Endothelial cell (in vitro differentiated cells): ENCODE results near the gene P3R3URF. TPM values are rescaled to one million over a fixed set of nuclear protein-coding genes. Genes with fewer than 3 reads are reported as not detected.

ENCODE experiments used
- DNase-seq: peaks from one replicate; pipeline ENCODE4 v3.0.0; 2021; ENCODE audit warnings: low spot score
- H3K27ac Mint-ChIP-seq: one replicate; pipeline ENCODE4 v1.8.0; 2021; ENCODE audit warnings: mixed read lengths, inconsistent platforms; ENCODE audit not compliant: unreplicated experiment
- H3K27me3 Mint-ChIP-seq: one replicate; pipeline ENCODE4 v1.8.0; 2021; ENCODE audit warnings: mild to moderate bottlenecking, moderate library complexity, mixed read lengths, inconsistent platforms; ENCODE audit not compliant: unreplicated experiment
- H3K36me3 Mint-ChIP-seq: one replicate; pipeline ENCODE4 v1.8.0; 2021; ENCODE audit warnings: mild to moderate bottlenecking, low read depth, mixed read lengths, inconsistent platforms; ENCODE audit not compliant: unreplicated experiment
- H3K4me1 Mint-ChIP-seq: one replicate; pipeline ENCODE4 v1.8.0; 2021; ENCODE audit warnings: mild to moderate bottlenecking, mixed read lengths, inconsistent platforms; ENCODE audit not compliant: unreplicated experiment
- H3K4me3 Mint-ChIP-seq: one replicate; pipeline ENCODE4 v1.8.0; 2021; ENCODE audit warnings: mild to moderate bottlenecking, mixed read lengths, inconsistent platforms; ENCODE audit not compliant: unreplicated experiment
- H3K9me3 Mint-ChIP-seq: one replicate; pipeline ENCODE4 v1.8.0; 2021; ENCODE audit warnings: mixed read lengths, inconsistent platforms; ENCODE audit not compliant: unreplicated experiment
- CTCF ChIP-seq: fragments of 200-600 bp; sonication (generic); IDR thresholded peaks from one replicate; pipeline ENCODE4 v1.5.0; 2021; ENCODE audit warnings: antibody characterized with exemption; ENCODE audit not compliant: unreplicated experiment
- total RNA-seq: library from RNA; stranded (reverse); fragmentation: NEBNext Ultra II Directional; extraction: Animal tissue kit (Norgen Biotek cat#: 25700); gene quantifications from one replicate; pipeline ENCODE4 v1.2.1, GENCODE V29; 2021; ENCODE audit not compliant: unreplicated experiment

Gene P3R3URF
- total RNA-seq, 1 donor from 2014 or later = not detected

- H3K36me3 Mint-ChIP-seq = no peaks in the 10 kb centered on the region
- no peaks in the 10 kb centered on the region for H3K27me3 Mint-ChIP-seq
- H3K4me1 Mint-ChIP-seq = no peaks in the 10 kb centered on the region
- no peak overlapping the region for H3K27ac Mint-ChIP-seq
- no peaks in the 10 kb centered on the region for H3K9me3 Mint-ChIP-seq
- no peak for DNase-seq
- TF ChIP-seq CTCF = no peak
- H3K4me3 Mint-ChIP-seq = no peak overlapping the region
These were observed 17.7 kb downstream of the P3R3URF start for GRCh38 chr1:46158312-46159281.

GRCh38 chr1:46157916-46158311 is 18.4 kb downstream of the P3R3URF start:
- TF ChIP-seq CTCF = no peak
- H3K36me3 Mint-ChIP-seq = no peaks in the 10 kb centered on the region

GRCh38 chr1:46153732-46154131 is 22.6 kb downstream of the P3R3URF start:
- no peak for DNase-seq
- H3K9me3 Mint-ChIP-seq = no peaks in the 10 kb centered on the region
- no peaks in the 10 kb centered on the region for H3K36me3 Mint-ChIP-seq
- H3K27me3 Mint-ChIP-seq = no peaks in the 10 kb centered on the region
- H3K27ac Mint-ChIP-seq = no peak overlapping the region
- TF ChIP-seq CTCF = no peak
- H3K4me1 Mint-ChIP-seq = peaks cover 4% of the 10 kb centered on the region
- H3K4me3 Mint-ChIP-seq = no peak overlapping the region

More at GRCh38 chr1:46157916-46158311, 18.4 kb downstream of the P3R3URF start:
- H3K9me3 Mint-ChIP-seq = no peaks in the 10 kb centered on the region
- no peaks in the 10 kb centered on the region for H3K27me3 Mint-ChIP-seq
- no peak overlapping the region for H3K27ac Mint-ChIP-seq
- no peak overlapping the region for H3K4me3 Mint-ChIP-seq
- H3K4me1 Mint-ChIP-seq = no peaks in the 10 kb centered on the region
- no peak for DNase-seq

- DNase-seq = no peak
- H3K4me3 Mint-ChIP-seq = no peak overlapping the region
- H3K9me3 Mint-ChIP-seq = no peaks in the 10 kb centered on the region
- TF ChIP-seq CTCF = no peak
- H3K36me3 Mint-ChIP-seq = no peaks in the 10 kb centered on the region
- no peak overlapping the region for H3K27ac Mint-ChIP-seq
- no peaks in the 10 kb centered on the region for H3K27me3 Mint-ChIP-seq
- peaks cover 4% of the 10 kb centered on the region for H3K4me1 Mint-ChIP-seq
These were observed 23.1 kb downstream of the P3R3URF start for GRCh38 chr1:46153228-46153627.

- no peak for DNase-seq
- TF ChIP-seq CTCF = no peak
- Mint-ChIP-seq H3K4me3 (no peak overlapping the region), H3K27me3 (no peaks in the 10 kb centered on the region), H3K27ac (no peak overlapping the region), H3K36me3 (no peaks in the 10 kb centered on the region), H3K4me1 (peaks cover 4% of the 10 kb centered on the region), H3K9me3 (no peaks in the 10 kb centered on the region)
These were observed 24.3 kb downstream of the P3R3URF start for GRCh38 chr1:46152016-46152415.
